NCI-H2196 treated with DMSO at 0.1 percent for 48 hours (cell line): ENCODE measurements around the gene FCRL5.

ENCODE experiments used
- DNase-seq: peaks from one replicate; lab custom pipeline; 2025; ENCODE audit not compliant: unreplicated experiment; lab: John Stamatoyannopoulos, UW

The FCRL5 gene

GRCh38 chr1:157532569-157532968 lies 19.7 kb downstream of the FCRL5 start:
- DNase-seq: no peak

GRCh38 chr1:157523774-157524493 lies 28.4 kb downstream of the FCRL5 start:
- no peak for DNase-seq

DNA sequence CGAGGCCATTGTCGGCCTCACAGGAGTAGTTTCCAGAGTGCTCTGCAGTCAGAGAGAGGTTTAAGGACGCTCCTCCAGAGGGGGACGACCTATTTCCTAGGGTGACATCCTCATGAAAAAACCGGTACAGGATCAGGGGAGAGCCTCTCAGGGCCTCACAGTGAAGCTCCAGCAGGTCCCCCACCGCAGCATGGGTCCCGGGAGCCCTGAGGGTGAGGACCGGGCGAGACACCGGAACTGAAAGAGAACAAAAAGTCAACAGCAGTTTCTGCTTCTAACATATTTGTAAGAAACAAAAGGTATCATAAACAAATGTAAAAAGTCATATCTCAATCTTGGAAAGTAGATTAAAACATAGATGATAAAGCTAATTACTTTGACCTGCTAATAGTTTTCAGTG lies 31.3 kb downstream of the FCRL5 start:
- no peak for DNase-seq

GRCh38 chr1:157520386-157520935 lies 31.9 kb downstream of the FCRL5 start:
- no peak for DNase-seq

DNA sequence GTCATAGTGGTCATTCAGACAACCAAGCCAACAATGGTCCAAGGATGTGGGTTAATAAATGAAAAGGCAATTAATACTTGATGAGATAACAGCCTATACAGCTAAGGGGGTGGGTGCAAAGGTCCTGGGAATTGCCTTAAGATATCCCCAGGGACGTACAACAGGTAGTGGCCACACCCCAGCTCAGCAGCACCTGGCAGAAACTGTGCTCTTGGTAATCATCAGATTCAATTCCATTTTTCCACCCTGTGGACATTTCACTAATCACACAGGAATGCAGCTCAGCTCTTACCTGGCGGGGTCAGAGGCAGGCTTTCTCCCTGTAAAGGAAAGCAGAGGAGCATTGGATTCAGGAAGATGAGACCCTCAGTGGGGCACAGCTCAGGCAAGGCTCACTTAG lies 32.9 kb downstream of the FCRL5 start:
- DNase-seq: no peak

DNA sequence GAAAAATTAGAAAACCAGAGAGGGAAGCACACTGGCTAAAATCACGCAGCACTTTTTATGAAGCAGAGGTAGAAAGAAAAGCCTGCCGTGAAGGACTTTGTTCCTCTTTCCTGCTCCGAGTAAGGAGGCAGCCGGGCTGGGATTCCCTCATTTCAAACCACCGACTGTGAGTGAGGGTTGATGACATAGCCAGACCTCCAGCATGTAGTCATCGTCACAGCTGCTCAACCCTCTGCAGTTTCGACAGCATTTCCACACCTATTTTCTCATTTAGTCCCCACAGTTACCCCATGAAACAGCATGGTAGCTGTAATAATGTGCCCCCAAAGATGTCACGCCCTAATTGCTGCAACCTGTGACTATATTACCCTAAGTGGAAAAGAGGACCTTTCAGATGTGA lies 35.3 kb downstream of the FCRL5 start:
- no peak for DNase-seq

DNA sequence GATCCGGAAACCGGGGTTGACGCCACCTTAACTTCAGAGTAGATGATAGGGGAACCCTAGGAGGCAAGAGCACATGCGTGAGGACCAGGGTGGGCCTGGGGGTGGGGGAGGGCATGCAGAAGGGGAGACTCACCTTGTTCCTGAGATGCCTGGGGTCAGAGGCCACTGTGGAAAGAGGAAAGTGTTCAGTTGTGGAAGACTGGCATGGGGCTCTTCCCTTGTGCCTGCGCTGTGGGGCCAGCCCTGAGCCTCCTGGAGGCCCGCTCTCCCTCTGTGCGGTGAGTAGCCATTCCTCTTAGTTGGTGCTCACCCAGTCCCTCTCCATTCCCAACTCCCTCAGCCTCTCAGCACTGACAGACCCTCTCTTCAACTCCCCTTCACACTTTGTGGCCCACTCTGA lies 36.6 kb downstream of the FCRL5 start:
- no peak for DNase-seq

DNA sequence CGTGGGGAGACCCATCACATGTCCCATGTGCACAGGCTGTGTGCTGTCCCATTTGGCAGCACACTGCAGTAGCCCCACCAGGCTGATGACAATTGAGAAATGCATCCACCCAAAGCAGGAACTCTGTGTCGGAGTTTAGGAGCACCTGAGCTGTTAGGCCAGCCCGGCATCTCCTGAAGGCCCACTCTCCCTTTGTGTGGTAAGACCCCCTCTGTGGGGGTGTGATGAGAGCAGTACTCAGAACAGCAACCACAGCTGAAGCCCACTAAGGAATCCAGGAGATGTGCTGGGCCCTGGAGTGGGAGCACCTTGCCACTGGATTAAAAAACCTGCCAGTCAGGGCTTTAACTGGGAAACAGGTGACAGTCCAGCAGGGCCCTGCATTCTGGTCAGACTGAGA lies 37.2 kb downstream of the FCRL5 start:
- DNase-seq: no peak

- DNase-seq: no peak
Observed at GRCh38 chr1:157512036-157512969, 40.0 kb downstream of the FCRL5 start.

DNA sequence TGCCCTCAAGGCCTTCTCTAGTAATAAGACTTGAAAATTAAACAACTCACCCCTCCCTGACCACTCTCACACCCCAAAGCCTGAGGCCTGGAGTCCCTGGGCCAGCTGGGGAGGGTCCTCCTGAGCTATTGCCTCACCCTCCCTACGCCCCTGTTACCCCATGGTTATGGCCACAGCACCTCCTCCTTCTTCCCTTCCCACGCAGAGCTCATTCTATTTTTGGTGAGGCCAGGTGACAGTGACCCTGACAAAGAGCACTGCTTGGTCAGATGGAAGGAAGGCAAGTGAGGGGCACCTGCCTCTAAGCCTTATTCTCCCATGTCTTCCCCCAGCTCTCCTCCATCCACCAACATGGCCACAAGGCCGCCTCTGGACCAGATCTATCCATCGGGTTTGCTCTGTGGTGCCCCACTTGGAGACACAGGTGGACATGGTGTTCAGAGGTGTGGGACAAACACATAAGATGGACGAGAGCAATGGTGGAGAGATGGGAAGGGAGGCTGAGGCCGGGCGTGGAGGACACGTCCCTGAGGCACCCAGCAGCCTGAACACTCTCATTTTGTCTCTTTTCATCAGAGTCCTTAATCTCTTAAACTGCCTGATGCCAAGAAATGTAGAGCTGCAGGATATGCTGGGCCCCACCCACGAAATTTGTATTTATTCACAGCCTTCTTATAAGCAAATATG lies 42.6 kb downstream of the FCRL5 start:
- DNase-seq: no peak

- no peak for DNase-seq
Observed at GRCh38 chr1:157505481-157506272, 46.6 kb downstream of the FCRL5 start.

- DNase-seq: no peak
Observed at GRCh38 chr1:157504646-157505045, 47.7 kb downstream of the FCRL5 start.

DNA sequence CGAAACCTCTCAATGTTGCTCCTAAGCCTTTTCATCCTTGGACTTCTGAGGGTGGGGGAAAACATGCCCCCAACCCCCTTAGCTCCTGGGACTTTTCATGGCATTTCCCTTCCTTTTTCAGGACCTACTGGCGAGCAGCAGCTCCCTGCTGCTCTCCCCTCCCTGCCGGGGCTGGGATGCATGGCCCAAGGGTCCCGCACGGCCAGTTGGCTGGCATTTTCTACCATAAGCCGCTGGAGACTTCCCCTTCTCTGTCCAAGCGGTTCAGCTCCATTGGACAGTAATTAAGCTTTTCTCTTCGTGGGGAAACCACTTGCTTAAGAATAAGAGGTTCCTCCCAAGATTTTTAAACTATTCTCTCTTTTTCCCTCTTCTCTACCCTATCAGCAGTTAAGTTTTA lies 52.8 kb downstream of the FCRL5 start:
- no peak for DNase-seq

GRCh38 chr1:157498736-157499090 lies 53.6 kb downstream of the FCRL5 start:
- DNase-seq: no peak

DNA sequence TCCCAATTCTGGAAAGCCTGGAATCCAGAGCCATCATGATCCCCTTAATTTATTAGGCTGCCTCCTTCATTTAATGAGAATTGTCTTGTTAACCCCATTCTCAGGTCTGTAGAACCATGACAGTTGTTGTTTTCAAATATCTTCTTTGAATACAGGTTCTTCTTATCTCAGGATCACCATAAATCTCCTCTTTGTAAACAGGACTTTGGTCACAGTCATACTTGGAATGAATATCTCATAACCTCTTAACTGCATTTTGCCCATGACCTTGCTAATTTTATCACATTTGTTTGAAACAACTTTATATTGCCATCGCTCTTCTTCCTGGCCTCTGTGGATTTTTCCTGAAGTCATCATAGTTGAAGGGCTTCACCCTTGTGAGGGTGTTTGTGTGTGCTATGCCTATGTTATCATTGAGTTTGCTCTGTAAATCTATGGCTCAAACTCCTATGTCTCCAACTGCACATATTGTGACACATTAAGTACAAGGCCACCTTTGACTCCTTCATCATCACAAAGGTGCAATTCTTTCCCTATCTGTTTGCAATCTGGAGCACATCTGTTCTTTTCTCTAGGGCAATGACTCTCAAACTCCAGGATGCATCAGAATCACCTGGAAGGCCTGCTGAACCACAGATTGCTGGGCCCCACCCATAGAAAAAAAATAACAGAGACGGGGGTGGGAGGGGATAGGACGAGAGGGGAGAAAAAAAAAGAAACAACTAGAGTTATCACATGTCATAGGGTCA lies 54.2 kb downstream of the FCRL5 start:
- no peak for DNase-seq

DNA sequence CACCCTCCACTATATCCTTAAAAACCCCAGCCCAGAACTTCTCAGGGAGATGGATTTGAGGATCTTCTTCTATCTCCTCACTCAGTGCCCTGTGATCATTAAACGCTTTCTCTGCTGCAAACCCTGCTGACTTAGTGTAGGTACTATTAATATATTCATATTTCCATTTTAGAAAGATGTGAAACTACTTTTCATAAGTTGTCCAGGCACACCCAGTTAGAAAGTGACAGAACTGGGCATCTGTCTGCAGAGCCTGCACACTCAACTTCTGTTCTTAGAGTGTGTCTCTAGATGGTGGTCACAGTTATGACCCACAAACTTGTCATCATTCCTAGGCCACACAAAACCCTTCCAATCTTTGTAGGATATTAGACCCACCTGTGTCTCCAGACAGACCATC lies 55.0 kb downstream of the FCRL5 start:
- DNase-seq: no peak

- DNase-seq: no peak
Observed at GRCh38 chr1:157496121-157496526, 56.2 kb downstream of the FCRL5 start.

DNA sequence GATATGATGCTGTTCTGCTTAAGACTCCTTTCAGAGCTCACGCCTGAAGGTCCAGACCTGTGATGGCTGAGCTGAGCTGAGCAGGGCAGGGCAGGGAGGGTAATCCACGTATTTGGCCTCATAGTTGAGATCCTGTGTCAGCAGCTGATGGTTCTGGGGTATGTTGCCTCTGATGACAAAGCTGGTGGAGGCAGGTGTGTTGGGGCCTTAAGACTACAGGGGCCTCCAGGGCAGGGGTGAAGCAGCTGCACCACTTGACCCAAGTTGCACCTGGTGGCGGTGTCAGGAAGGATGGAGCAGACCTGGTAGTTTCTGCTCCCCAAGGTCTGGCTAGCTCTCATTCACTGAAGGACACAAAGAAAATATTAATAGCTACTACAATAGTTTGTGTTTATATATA lies 57.0 kb downstream of the FCRL5 start:
- no peak for DNase-seq

- no peak for DNase-seq
Observed at GRCh38 chr1:157494093-157494492, 58.2 kb downstream of the FCRL5 start.
